Activated CD8-positive, alpha-beta memory T cell treated with anti-CD3 and anti-CD28 coated beads for 4 hours (primary cell): Measurements from ENCODE around the gene RABGAP1L.
"Not testable (repeated sequence)": the region's sequence is repeated elsewhere in the genome, so short reads cannot be mapped to it uniquely, and the experiment has no call there.

ENCODE experiments used
- DNase-seq, 2 donors: peaks; one replicate each; pipeline ENCODE4 v3.0.0-alpha.2; 2020; ENCODE audit warnings: low read depth in 2 of 2

The RABGAP1L gene

GRCh38 chr1:174871886-174872285 is 712.6 kb downstream of the RABGAP1L start:
- DNase-seq: no peak

GRCh38 chr1:174872615-174873058 is 713.3 kb downstream of the RABGAP1L start:
- no peak for DNase-seq

DNA sequence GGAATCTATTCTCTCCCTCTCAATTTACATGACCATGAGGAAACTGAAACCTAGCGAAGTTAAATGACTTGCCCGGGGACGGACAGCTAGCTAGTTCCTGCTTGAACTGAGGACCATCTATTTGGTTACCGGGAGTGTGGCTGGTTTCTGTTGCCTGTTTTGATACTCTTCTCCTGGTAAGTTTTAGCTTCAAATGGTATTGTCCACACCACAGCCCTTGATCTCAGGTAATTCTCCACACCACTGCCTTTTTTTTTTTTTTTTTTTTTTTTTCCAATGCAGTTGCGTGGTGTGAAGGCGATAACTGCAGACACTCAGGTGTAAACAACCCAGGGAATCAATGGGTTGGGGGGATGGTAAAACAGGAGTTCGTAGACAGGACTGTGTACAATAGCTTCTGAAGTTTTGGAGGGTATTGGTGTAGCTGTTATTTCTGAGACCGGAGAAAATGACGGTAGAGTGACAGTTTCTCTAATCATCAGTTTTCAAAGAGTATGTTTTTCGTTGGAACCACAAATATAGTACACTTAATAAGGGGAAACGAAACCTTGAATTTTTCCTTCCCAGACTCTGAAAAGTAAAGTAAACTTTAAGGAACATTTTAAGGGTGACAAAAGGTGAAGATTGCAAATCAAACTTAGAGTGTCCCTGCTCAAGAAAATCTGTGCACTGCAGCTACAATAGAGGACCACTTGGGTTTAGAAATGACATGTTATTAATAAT is 715.2 kb downstream of the RABGAP1L start:
- DNase-seq: no peak

GRCh38 chr1:174875306-174875705 is 716.0 kb downstream of the RABGAP1L start:
- DNase-seq: no peak

DNA sequence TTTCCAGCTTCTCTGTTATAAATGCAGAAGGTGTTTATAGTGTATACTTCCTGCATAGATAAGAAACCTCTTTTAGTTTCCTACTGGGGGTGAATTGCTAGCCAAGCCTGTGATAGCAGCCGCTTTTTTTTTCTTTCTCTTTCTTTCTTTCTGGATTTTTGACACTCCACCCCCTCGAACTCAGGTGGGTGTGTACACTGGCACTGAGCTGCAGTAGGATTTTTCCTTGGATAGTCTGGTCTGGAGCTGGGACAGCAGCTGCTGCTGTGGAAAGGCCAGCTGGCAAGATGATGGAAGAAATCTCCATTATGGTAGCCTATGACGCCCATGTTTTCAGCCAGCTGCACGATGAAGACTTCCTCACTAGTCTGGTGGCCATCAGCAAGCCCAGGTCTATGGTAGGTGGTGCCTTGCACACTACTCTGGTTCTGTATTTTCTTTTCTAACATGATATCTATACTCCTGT is 717.9 kb downstream of the RABGAP1L start:
- DNase-seq: no peak

DNA sequence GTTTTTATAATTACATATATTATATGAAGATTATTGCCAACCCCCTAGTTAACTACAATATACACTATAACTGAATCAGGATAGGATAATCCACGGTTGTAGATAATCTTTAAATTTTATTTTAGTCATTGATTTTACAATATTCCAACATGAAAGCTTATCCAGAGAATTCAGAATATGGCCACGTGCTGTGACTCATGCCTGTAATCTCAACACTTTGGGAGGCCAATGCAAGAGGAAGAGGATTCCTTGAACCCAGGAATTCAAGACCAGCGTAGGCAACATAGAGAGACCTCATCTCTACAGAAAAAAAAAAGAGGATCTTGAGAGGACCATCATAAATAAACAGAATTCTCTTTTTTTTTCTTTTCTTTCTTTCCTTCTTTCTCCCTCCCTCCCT is 720.9 kb downstream of the RABGAP1L start:
- no peak for DNase-seq

- no peak for DNase-seq
Observed at GRCh38 chr1:174883409-174883808, 724.1 kb downstream of the RABGAP1L start.

DNA sequence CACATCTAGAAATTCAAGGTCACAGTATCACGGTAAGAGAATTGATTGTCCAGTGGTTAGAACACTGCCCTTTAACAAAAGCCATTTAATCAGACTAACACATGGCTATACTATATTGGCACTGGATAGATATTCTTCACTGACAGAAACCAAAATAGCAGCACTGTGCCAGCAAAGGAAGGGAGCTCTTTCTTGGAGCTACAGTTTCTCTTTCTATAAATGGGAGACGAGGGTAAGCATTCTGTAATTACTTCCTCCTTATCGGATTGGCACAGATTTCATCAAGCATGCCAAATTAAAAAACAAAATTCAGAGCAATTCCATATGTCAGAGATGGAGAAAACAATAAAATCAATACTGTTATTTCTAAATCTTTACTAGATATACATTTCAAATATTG is 724.7 kb downstream of the RABGAP1L start:
- no peak for DNase-seq

DNA sequence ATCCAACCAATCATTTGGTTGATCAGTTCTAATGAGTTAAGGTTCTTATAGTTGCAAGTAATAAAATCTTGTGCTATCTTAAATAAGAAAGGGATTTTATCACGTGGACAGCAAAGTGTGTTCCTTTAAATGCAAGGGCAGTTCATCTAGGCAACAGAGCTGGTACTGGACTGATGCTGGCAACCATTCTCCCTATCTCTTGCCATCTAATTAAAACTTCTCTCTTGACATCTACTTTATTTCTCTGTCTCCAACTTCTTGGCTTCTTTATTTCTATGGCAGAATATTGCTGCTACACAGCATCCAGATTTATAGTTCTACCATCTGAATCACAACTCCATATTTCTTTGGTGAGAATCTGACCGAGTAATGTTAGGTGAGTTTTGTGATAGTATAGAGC is 725.2 kb downstream of the RABGAP1L start:
- DNase-seq: no peak

DNA sequence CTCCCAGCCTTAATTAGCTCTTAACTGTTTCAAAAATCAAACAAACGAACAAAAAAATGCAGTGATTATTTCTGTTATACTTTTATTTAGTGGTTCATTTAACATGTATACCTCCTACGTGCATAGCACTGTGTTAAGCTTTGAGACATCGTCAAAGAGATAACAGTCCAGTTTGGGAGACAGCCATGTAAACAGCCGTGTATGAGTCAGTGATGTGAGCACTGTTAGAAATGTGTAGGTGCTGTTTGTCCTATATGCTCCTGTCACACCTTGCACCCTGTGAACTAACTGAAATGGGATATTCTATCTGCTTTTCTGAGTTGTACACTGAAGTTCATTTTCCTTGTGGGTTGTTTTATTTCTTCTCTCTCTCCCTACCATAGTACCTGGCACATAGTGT is 730.7 kb downstream of the RABGAP1L start:
- no peak for DNase-seq

DNA sequence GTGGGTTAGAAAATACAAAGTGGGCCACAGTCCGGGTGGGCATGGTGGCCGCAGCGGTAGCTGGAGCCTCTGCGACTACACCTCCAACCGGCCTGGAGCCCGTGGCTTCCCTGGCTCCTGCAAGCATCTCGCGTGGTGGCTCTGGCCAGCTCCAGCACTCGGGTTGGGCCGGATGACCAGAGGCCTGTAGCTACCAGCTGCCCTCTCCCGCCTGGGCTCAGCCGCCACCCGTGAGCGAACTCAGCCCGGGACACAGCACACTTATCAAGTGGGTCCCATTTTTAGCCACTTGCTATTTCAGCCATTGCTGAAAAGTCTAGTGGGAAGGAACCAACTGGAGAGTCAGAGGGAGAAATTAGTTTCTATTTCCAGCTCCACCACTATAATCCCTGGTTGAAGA is 732.7 kb downstream of the RABGAP1L start:
- DNase-seq: no peak

DNA sequence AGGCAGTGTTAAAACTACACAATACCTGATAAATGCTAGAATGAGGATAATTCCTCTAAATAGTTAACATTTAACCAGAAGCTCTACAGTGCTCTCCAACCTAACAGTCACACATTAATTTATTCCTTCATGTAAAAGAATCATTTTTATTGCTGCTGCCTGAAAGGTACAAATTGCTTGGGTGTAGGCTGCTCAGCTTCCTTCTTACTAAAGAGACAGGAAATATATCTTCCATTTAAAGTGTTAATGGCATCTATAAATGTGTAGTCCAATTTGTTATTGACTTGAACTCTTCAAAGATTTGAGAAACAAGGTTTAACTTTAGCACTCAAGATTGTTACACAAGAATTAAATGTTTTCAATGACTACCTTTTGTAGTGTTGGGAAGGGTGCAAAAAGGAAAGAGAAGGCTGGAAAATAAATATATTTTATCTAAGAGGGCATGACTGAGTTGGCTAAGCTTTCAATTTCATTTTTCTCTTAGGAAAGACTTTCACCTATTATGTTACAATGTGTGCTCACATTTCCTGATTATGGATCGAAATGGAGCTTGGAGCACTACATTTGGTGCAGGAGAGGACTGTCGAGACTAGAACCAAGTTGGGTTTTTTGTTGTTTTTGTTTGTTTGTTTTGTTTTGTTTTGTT is 734.9 kb downstream of the RABGAP1L start:
- DNase-seq: no peak

- DNase-seq: not testable (repeated sequence)
Observed at GRCh38 chr1:174895610-174896009, 736.3 kb downstream of the RABGAP1L start.

GRCh38 chr1:174898102-174898797 is 738.9 kb downstream of the RABGAP1L start:
- DNase-seq: no peak

DNA sequence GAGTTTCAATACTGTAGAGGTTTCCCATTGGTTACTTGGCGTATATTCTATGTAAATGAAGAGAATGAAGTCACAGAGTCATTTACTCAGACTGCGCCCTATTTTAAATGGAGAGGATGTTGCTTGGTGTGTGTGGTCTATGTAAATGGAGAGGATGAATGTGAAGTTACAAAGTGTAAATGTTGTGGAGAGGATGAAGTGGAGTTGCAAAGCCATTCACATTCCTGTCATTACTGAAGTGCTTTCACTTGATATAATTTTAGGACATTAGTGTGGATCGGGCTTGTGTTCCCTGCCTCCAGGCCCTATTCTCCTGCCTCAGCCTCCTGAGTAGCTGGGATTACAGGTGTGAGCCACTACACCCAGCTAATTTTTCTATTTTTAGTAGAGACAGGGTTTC is 741.0 kb downstream of the RABGAP1L start:
- DNase-seq: no peak

DNA sequence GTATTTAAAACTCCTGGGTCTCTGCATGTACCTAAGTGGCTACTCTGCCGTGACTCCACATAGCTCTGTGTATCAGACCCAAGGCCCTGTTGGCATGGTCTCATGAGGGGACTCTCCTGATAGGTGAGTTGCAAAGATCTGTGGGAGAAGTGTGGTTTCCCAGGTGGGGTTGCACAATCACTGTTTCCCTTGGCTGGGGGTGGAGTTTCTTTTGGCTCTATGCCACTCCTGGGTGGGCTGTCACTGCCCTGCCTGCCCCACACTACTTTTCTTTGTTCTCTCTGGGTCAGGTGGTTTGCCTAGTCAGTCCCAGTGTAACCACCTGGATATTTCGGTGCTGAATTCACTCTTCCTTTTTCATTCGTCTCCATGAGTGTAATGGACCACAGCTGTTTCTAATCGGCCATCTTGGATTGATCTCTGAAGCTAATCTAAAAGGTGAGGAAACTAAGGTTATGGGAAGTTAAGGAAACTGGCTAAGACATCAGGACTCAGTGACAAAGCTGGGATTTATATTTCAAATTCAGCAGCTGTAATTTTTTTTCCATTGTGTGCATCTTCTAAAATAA is 743.3 kb downstream of the RABGAP1L start:
- DNase-seq: no peak

GRCh38 chr1:174911606-174912005 is 752.3 kb downstream of the RABGAP1L start:
- DNase-seq: no peak

DNA sequence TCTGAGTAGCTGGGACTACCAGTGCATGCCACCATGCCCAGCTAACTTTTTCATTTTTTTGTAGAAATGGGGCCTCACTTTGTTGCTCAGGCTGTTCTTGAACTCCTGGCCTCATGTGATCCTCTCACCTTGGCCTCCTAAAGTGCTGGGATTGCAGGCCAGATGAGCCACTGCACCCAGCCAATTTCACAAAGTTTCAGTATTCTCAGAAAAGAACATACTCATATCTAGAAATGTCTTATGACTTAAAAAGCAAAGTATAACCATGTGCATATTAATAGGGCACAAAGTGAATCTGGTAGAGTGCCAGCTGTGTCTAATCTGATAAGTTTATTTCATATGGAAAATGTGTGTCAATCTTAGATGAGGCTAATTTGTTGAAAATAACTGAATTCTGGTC is 752.9 kb downstream of the RABGAP1L start:
- no peak for DNase-seq

DNA sequence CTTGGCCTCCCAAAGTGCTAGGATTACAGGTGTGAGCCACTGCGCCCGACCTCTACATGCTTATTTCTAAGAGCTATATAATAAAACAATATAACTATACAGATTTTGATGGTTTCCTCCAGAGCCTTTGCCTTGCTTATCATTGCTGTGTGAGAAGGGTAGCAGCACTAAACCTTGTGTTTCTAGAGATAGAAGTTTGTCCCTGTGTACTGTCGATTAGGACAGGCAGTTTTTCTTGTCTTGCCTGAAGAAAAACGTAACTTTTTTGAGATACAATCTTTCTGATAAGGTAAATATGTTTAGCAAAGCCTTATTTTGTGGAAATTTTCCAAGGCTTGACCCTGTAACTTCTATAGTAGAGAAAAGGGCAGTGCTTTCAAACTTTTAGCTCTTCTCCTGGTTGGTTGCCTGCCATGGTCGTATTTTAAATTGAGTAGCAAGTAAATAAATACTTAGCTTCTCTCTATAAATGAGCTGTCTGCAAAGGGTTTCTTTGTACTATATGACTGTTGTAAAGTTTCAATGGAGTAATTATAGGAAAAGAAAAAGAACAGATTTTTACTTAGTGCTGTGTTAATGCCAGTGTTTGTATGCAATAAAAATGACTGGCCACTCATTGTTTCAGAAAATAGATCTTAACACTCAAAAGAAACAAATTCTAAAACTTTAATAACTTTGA is 754.0 kb downstream of the RABGAP1L start:
- no peak for DNase-seq

GRCh38 chr1:174914991-174915390 is 755.7 kb downstream of the RABGAP1L start:
- no peak for DNase-seq

GRCh38 chr1:174916846-174917245 is 757.5 kb downstream of the RABGAP1L start:
- DNase-seq: no peak

- DNase-seq: no peak
Observed at GRCh38 chr1:174920093-174920492, 760.8 kb downstream of the RABGAP1L start.
